ENCODE data around the gene LRP5.

Gene LRP5

GRCh38 chr11:68355471-68355870 lies 43.1 kb downstream of the LRP5 start:
- H3K4me3 ChIP-seq, result no peak overlapping the region

GRCh38 chr11:68357568-68357967 lies 45.2 kb downstream of the LRP5 start:
- Histone ChIP-seq H3K4me3 (no peak overlapping the region), H3K27ac (no peak overlapping the region)

More at GRCh38 chr11:68355471-68355870, 43.1 kb downstream of the LRP5 start:
- H3K27ac ChIP-seq, result peak overlapping the region in 8 of 21 experiments; percentile 20 to 80 (median 68)

- no peak overlapping the region for H3K27ac ChIP-seq
Observed at GRCh38 chr11:68358416-68358815, 46.0 kb downstream of the LRP5 start.

GRCh38 chr11:68361702-68362101 lies 49.3 kb downstream of the LRP5 start:
- H3K27ac ChIP-seq, result no peak overlapping the region

More at GRCh38 chr11:68358416-68358815, 46.0 kb downstream of the LRP5 start:
- no peak overlapping the region for H3K4me3 ChIP-seq

GRCh38 chr11:68362801-68363379 lies 50.5 kb downstream of the LRP5 start:
- no peak overlapping the region for H3K4me3 ChIP-seq
- H3K27ac ChIP-seq, result no peak overlapping the region

More at GRCh38 chr11:68361702-68362101, 49.3 kb downstream of the LRP5 start:
- H3K4me3 ChIP-seq, result no peak overlapping the region

- H3K27ac ChIP-seq, result no peak overlapping the region
- no peak overlapping the region for H3K4me3 ChIP-seq
Observed at GRCh38 chr11:68363776-68364175, 51.4 kb downstream of the LRP5 start.

- Histone ChIP-seq H3K27ac (no peak overlapping the region), H3K4me3 (no peak overlapping the region)
Observed at GRCh38 chr11:68364581-68364980, 52.2 kb downstream of the LRP5 start.

- H3K4me3 ChIP-seq, result no peak overlapping the region
- H3K27ac ChIP-seq, result no peak overlapping the region
Observed at GRCh38 chr11:68365943-68366435, 53.6 kb downstream of the LRP5 start.

GRCh38 chr11:68367252-68367651 lies 54.9 kb downstream of the LRP5 start:
- H3K4me3 ChIP-seq, result no peak overlapping the region
- no peak overlapping the region for H3K27ac ChIP-seq

GRCh38 chr11:68369756-68370155 lies 57.4 kb downstream of the LRP5 start:
- Histone ChIP-seq H3K27ac (peak overlapping the region in 10 of 21 experiments; percentile 16 to 70 (median 43)), H3K4me3 (no peak overlapping the region)

GRCh38 chr11:68370211-68371111 lies 58.1 kb downstream of the LRP5 start:
- H3K4me3 ChIP-seq, result no peak overlapping the region
- peak overlapping the region in 11 of 21 experiments; percentile 16 to 70 (median 51) for H3K27ac ChIP-seq

GRCh38 chr11:68371171-68372041 lies 59.0 kb downstream of the LRP5 start:
- H3K27ac ChIP-seq, result peak overlapping the region in 7 of 21 experiments; percentile 29 to 70 (median 63)

GRCh38 chr11:68372114-68372513 lies 59.7 kb downstream of the LRP5 start:
- H3K4me3 ChIP-seq, result no peak overlapping the region
- H3K27ac ChIP-seq, result peak overlapping the region in 2 of 21 experiments; percentile 63 to 70

More at GRCh38 chr11:68371171-68372041, 59.0 kb downstream of the LRP5 start:
- no peak overlapping the region for H3K4me3 ChIP-seq

GRCh38 chr11:68372625-68373024 lies 60.2 kb downstream of the LRP5 start:
- peak overlapping the region in 1 of 21 experiments; percentile 2 for H3K27ac ChIP-seq
- H3K4me3 ChIP-seq, result no peak overlapping the region

- Histone ChIP-seq H3K4me3 (no peak overlapping the region), H3K27ac (peak overlapping the region in 13 of 21 experiments; percentile 20 to 84 (median 51))
Observed at GRCh38 chr11:68373189-68373814, 60.9 kb downstream of the LRP5 start.

- peak overlapping the region in 1 of 7 experiments; percentile 2 for H3K4me3 ChIP-seq
Observed at GRCh38 chr11:68373815-68374501, 61.6 kb downstream of the LRP5 start.

GRCh38 chr11:68374531-68374930 lies 62.1 kb downstream of the LRP5 start:
- peak overlapping the region in 12 of 21 experiments; percentile 34 to 84 (median 50) for H3K27ac ChIP-seq
- no peak overlapping the region for H3K4me3 ChIP-seq

More at GRCh38 chr11:68373815-68374501, 61.6 kb downstream of the LRP5 start:
- H3K27ac ChIP-seq, result peak overlapping the region in 18 of 21 experiments; percentile 20 to 84 (median 52)

GRCh38 chr11:68375337-68375736 lies 62.9 kb downstream of the LRP5 start:
- no peak overlapping the region for H3K4me3 ChIP-seq
- H3K27ac ChIP-seq, result no peak overlapping the region
